Inflammatory macrophage treated with lipopolysaccharide for 1 hour (primary cell): ENCODE data around the gene ARHGAP23.
"Not testable (repeated sequence)": the region's sequence is repeated elsewhere in the genome, so short reads cannot be mapped to it uniquely, and the experiment has no call there.

ENCODE experiments used
- DNase-seq, 2 donors: peaks; one replicate each; pipeline ENCODE4 v3.0.0-alpha.2; 2020 to 2022

Gene ARHGAP23

GRCh38 chr17:38421171-38421841 lies 7.0 kb upstream of the ARHGAP23 start:
- no peak for DNase-seq

GRCh38 chr17:38421871-38422827 lies 6.1 kb upstream of the ARHGAP23 start:
- DNase-seq, result no peak

GRCh38 chr17:38424297-38424972 lies 3.8 kb upstream of the ARHGAP23 start:
- DNase-seq, result no peak

- peak; percentile 25 to 41 for DNase-seq
Measured at GRCh38 chr17:38425031-38425430, 3.2 kb upstream of the ARHGAP23 start.

GRCh38 chr17:38425744-38426143 lies 2.5 kb upstream of the ARHGAP23 start:
- DNase-seq, result no peak

- DNase-seq, result peak in 1 of 2 donors; percentile 26
Measured at GRCh38 chr17:38426441-38426840, 1.8 kb upstream of the ARHGAP23 start.

- DNase-seq, result no peak
Measured at GRCh38 chr17:38427160-38427949, 909 bp upstream of the ARHGAP23 start.

GRCh38 chr17:38428643-38429371 lies 543 bp downstream of the ARHGAP23 start:
- no peak for DNase-seq

- no peak for DNase-seq
Measured at GRCh38 chr17:38429476-38430100, 1.3 kb downstream of the ARHGAP23 start.

- peak in 1 of 2 donors; percentile 5 for DNase-seq
Measured at GRCh38 chr17:38430316-38430715, 2.1 kb downstream of the ARHGAP23 start.

- DNase-seq, result no peak
Measured at GRCh38 chr17:38430822-38431221, 2.6 kb downstream of the ARHGAP23 start.

- DNase-seq, result no peak
Measured at GRCh38 chr17:38431346-38432145, 3.3 kb downstream of the ARHGAP23 start.

- DNase-seq, result no peak
Measured at GRCh38 chr17:38434178-38434665, 6.0 kb downstream of the ARHGAP23 start.

- no peak for DNase-seq
Measured at GRCh38 chr17:38435795-38436194, 7.5 kb downstream of the ARHGAP23 start.

GRCh38 chr17:38436386-38436785 lies 8.1 kb downstream of the ARHGAP23 start:
- no peak for DNase-seq

GRCh38 chr17:38437313-38437712 lies 9.0 kb downstream of the ARHGAP23 start:
- not testable (repeated sequence) for DNase-seq

- no peak for DNase-seq
Measured at GRCh38 chr17:38439436-38439835, 11.2 kb downstream of the ARHGAP23 start.

GRCh38 chr17:38440614-38441397 lies 12.5 kb downstream of the ARHGAP23 start:
- no peak for DNase-seq

- DNase-seq, result no peak
Measured at GRCh38 chr17:38441429-38442061, 13.3 kb downstream of the ARHGAP23 start.
